CMK (cell line): ENCODE data around the gene SHANK2.
"Not testable (repeated sequence)": the region's sequence is repeated elsewhere in the genome, so short reads cannot be mapped to it uniquely, and the experiment has no call there.

Source experiments
- DNase-seq: peaks from one replicate; pipeline ENCODE4 v3.0.0-alpha.2; 2010; ENCODE audit warnings: low read depth

SHANK2 gene

GRCh38 chr11:71245601-71246391, 6.6 kb downstream of the SHANK2 start:
- no peak for DNase-seq

GRCh38 chr11:71244116-71244810, 8.1 kb downstream of the SHANK2 start:
- DNase-seq: no peak

GRCh38 chr11:71242391-71242790, 10.0 kb downstream of the SHANK2 start:
- no peak for DNase-seq

- no peak for DNase-seq
Observed at GRCh38 chr11:71241721-71242259, 10.6 kb downstream of the SHANK2 start.

- DNase-seq: no peak
Observed at GRCh38 chr11:71240865-71241691, 11.3 kb downstream of the SHANK2 start.

GRCh38 chr11:71240061-71240690, 12.2 kb downstream of the SHANK2 start:
- DNase-seq: no peak

- no peak for DNase-seq
Observed at GRCh38 chr11:71239581-71239980, 12.8 kb downstream of the SHANK2 start.

GRCh38 chr11:71238941-71239340, 13.4 kb downstream of the SHANK2 start:
- DNase-seq: no peak

GRCh38 chr11:71238285-71238875, 14.0 kb downstream of the SHANK2 start:
- no peak for DNase-seq

- DNase-seq: no peak
Observed at GRCh38 chr11:71237853-71238252, 14.5 kb downstream of the SHANK2 start.

GRCh38 chr11:71236836-71237475, 15.4 kb downstream of the SHANK2 start:
- DNase-seq: no peak

- DNase-seq: no peak
Observed at GRCh38 chr11:71235719-71236118, 16.7 kb downstream of the SHANK2 start.

- not testable (repeated sequence) for DNase-seq
Observed at GRCh38 chr11:71233896-71234852, 18.2 kb downstream of the SHANK2 start.

- DNase-seq: no peak
Observed at GRCh38 chr11:71232364-71232763, 20.0 kb downstream of the SHANK2 start.

GRCh38 chr11:71228961-71229360, 23.4 kb downstream of the SHANK2 start:
- DNase-seq: no peak

- DNase-seq: no peak
Observed at GRCh38 chr11:71227058-71227659, 25.2 kb downstream of the SHANK2 start.

- DNase-seq: no peak
Observed at GRCh38 chr11:71223671-71224660, 28.4 kb downstream of the SHANK2 start.

GRCh38 chr11:71223081-71223405, 29.3 kb downstream of the SHANK2 start:
- no peak for DNase-seq
